Measurements from ENCODE around the gene NGEF.
A peak's percentile ranks its signal among the peaks of the same experiment; 100 is the strongest.
"Not testable (repeated sequence)": the region's sequence is repeated elsewhere in the genome, so short reads cannot be mapped to it uniquely, and the experiment has no call there.

NGEF gene

GRCh38 chr2:232860593-232861241 is 152.3 kb downstream of the NGEF start:
- DNase-seq, result no peak

GRCh38 chr2:232859385-232859916 is 153.6 kb downstream of the NGEF start:
- no peak for DNase-seq

- DNase-seq, result no peak
These were observed 155.9 kb downstream of the NGEF start for GRCh38 chr2:232857158-232857563.

- DNase-seq, result no peak
These were observed 159.0 kb downstream of the NGEF start for GRCh38 chr2:232854082-232854481.

GRCh38 chr2:232852676-232853075 is 160.4 kb downstream of the NGEF start:
- DNase-seq, result no peak

DNA sequence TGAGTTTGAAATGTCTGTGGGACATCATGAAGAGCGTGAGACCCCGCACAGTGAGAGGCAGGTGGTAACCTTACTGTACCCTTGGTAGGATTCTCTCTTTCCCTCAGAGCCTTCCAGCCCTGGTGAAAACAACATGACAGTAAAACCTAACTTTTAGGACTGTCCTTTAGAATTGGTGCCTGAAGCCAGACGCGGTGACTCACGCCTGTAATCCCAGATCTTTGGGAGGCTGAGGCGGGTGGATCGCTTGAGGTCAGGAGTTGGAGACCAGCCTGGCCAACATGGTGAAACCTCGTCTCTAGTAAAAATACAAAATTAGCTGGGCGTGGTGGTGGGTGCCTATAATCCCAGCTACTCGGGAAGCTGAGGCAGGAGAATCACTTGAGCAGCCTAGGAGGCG is 161.0 kb downstream of the NGEF start:
- DNase-seq, result not testable (repeated sequence)

- DNase-seq, result no peak
These were observed 163.0 kb downstream of the NGEF start for GRCh38 chr2:232850039-232850438.

DNA sequence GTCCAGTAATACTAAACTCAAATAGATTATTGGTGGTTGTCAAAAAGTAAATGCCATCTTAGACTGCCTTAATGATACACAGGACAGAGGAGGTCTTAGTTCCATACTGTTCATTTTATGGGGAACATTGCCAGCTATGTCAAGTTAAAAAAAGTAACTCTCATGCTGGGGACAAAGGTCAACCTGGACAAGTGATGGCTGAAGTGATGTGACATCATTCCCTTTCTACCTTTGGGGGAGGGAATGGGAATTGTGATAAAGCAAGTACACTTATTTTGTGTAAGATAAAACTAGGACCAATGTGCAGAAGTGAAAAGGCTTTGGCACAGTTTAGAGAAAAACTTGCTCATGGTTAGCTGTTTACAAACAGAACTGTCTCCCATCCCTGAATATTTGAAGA is 167.0 kb downstream of the NGEF start:
- DNase-seq, result no peak

- DNase-seq, result no peak
These were observed 169.2 kb downstream of the NGEF start for GRCh38 chr2:232843834-232844233.

GRCh38 chr2:232842689-232843088 is 170.4 kb downstream of the NGEF start:
- no peak for DNase-seq

- DNase-seq, result no peak
These were observed 173.5 kb downstream of the NGEF start for GRCh38 chr2:232839411-232840079.

DNA sequence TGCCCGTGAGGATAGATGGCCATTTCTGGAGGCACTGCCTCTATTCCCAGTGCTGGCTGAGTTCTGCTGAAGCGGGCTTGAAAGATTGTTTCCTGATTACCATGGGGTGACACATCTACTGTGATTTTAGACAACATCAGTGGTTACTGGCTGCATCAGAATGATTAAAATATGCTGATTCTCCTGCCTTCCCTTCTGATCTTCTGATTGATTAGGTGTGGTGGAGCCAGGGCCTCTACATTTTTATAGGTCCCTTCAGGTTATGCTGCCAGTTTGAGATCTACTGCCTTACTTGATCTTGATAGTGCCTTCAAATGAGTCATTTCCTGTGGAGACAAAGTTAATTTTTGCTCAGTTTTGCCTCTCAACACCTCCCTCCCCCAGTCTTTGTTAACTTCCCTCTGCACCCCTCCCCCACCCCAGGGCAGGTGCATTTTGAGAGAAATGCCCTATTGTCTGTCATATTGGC is 174.6 kb downstream of the NGEF start:
- DNase-seq, result peak; percentile 54

DNA sequence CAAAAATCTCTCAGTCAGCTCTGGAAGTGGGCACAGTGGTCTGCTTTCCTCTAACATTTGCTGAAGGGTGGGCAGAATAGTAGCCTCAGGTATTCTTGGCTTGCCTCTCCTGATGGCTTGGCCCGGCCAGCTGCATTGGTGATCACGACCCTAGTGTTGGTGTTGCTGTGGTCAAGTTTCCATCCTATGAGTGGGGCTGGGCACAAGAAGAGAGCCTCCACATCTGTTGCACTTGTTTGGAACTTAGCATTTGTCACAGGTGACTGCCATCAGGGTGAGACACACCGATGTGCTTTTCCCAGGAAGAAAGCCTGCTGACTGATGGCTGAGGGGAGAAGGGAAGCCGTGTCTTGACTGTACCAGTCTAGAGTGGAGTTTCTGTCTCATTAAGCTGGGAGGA is 176.1 kb downstream of the NGEF start:
- no peak for DNase-seq

DNA sequence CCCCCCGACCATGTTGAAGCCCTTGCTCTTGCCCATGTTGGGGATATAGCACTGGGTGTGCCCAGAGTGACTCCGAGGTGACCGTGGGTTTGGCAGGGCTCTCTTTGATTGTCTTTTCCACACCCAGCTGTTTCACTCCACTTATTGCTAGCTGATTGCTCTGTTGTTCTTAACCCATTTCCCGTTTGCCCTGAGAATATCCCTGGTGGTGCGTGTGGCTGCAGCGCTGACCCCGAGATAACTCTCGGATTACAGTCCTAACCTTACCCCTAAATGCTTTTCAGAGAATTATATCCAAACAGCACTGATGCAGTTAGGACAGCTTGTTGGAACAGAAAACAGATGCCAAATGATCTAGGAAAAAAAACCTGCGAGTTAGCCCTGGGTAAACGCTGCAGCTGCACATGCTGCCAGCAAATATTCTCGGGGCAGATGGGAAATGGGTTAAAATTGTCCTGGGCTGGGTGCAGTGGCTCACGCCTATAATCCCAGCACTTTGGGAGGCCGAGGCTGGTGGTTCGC is 177.3 kb downstream of the NGEF start:
- no peak for DNase-seq

DNA sequence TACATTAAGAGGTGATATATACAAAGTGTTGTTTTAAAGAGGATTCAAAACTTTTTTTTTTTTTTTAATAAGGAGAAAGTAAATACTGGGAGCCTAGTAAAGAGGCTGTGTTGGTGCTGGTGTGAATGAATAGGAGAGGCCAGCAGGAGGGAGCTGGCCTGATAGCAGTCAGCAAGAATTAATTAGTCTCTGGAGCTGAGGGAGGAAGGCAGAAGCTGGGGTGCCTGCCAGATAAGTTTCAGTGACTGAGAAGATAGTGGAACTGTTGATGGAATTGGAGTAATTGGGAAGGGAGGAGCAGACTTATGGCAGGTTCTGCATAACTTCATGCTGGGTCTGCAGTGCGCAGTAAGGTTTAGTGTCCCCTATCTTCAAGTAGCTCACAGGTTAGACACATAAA is 179.2 kb downstream of the NGEF start:
- no peak for DNase-seq

DNA sequence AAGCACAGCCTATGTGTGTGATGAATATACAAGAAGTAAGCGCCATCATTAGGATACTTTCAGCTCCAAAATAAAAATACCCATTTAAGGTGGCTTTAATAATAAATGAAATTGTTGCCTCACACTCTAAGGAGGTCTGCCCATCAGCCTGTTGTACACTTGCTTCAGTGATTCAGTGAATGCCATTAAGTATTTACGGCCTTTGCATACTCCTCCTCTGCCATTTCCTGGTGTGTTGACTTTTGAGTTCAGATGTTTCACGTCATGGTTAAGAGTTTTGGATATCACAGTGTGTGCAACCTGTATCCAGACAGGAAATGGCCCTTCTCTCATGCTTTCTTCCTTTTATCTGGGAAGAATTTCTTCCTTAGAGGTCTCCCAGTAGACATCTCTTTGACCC is 181.6 kb downstream of the NGEF start:
- DNase-seq, result no peak

DNA sequence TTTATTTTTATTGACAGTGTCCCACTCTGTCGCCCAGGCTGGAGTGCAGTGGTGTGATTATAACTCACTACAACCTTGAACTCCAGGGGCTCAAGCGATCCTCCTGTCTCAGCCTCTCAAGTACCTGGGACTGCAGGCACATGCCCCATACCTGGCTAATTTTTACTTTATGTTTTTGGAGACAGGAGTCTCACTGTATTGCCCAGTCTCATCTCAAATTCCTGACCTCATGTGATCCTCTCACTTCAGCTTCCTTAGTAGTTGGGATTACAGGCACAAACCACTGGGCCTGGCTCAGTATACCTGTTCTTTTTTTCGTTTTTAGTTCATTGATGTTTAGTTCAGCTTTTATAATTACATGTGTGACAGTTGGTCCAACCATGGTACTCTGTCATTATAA is 183.1 kb downstream of the NGEF start:
- no peak for DNase-seq

All from activated T-cell treated with anti-CD3 and anti-CD28 coated beads for 4 hours (primary cell).